ENCODE results near the gene ZDHHC11. TPM values are rescaled to one million over a fixed set of nuclear protein-coding genes. Genes with fewer than 3 reads are reported as not detected.

The ZDHHC11 gene
- total RNA-seq, 1 experiment from 2014 or later: 17.0 TPM

DNA sequence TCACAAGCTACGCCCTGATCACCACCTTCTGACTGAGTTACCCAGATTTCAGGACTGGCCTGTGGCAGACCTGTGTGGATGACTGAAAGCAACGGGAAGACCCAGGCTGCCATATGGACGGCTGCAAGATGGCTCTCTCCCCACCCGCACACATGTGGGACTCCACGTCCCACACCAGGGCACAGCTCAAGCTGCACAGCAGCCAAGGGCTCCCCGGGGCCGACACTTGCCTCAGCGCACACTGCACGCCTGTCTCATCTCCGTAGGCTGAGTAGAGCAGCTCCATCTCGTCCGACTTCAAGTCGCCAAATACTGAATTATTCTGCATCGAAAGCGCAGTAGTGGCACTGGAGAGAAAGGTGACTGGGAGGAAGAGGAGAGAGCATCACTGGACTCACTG is 27.3 kb upstream of the ZDHHC11 start:
- intact Hi-C loops (cut with micrococcal nuclease): no loop called here
- Histone ChIP-seq H3K79me2 (ENCODE audit: insufficient read depth, low read length) (peaks cover 52% of the 10 kb centered on the region), H3K9ac (ENCODE audit: low read length) (no peak overlapping the region), H3K4me1 (ENCODE audit: control insufficient read depth in 1 of 2, insufficient read depth in 2 of 2, low read length in 2 of 2) (no peaks in the 10 kb centered on the region), H3K9me2 (ENCODE audit: insufficient read depth) (no peaks in the 10 kb centered on the region), H3K27ac (ENCODE audit: low read depth, low read length) (no peak overlapping the region), H3K4me2 (ENCODE audit: low read length) (no peak overlapping the region), H2AFZ (ENCODE audit: low read depth, low read length, poor library complexity, severe bottlenecking) (no peak overlapping the region), H3K9me3 (ENCODE audit: control insufficient read depth in 1 of 2, insufficient read depth in 1 of 2, low read depth in 1 of 2, low read length in 2 of 2) (no peaks in the 10 kb centered on the region), H3K36me3 (ENCODE audit: control insufficient read depth in 1 of 2, insufficient read depth in 2 of 2, low read length in 2 of 2) (peaks cover 58 to 60% of the 10 kb centered on the region in 2 experiments), H4K20me1 (ENCODE audit: insufficient read depth) (no peaks in the 10 kb centered on the region; the same call in 1 of the 2 replicates), H3K27me3 (ENCODE audit: insufficient read depth, low read length) (no peaks in the 10 kb centered on the region), H3K4me3 (replicated peaks in 1 of 2; ENCODE audit: low read depth in 1 of 2, low read length in 2 of 2) (no peak overlapping the region)
- ChIA-PET CTCF (no interaction called here), RAD21 (ENCODE audit: low non-redundant PET in 1 of 2, low total read pairs in 2 of 2, uncharacterized antibody in 2 of 2, unreplicated experiment in 2 of 2) (no interaction called here), POLR2A (no interaction called here)
- ATAC-seq (no peak), DNase-seq (ENCODE audit: low read depth, low spot score) (no peak)
- TF ChIP-seq EZH2phosphoT487 (IDR thresholded peaks at IDR 0.05; ENCODE audit: borderline replicate concordance) (no peak), POLR2AphosphoS5 (IDR thresholded peaks at IDR 0.05; ENCODE audit: low read depth, low read length) (no peak), FOSL1 (IDR thresholded peaks at IDR 0.05; ENCODE audit: low read depth) (no peak), JUND (IDR thresholded peaks at IDR 0.05) (no peak), YY1 (IDR thresholded peaks at IDR 0.05; ENCODE audit: extremely low read depth, insufficient replicate concordance, low read depth, low read length) (no peak), EGR1 (IDR thresholded peaks at IDR 0.05; ENCODE audit: low read depth) (no peak), ELF1 (IDR thresholded peaks at IDR 0.05; ENCODE audit: borderline replicate concordance, low read depth) (no peak), ZNF274 (IDR thresholded peaks at IDR 0.05; ENCODE audit: low read depth, low read length) (no peak), ZFX (IDR thresholded peaks at IDR 0.05) (no peak), SIN3A (IDR thresholded peaks at IDR 0.05; ENCODE audit: low read depth) (no peak)
- TF ChIP-seq, protein P1, sequence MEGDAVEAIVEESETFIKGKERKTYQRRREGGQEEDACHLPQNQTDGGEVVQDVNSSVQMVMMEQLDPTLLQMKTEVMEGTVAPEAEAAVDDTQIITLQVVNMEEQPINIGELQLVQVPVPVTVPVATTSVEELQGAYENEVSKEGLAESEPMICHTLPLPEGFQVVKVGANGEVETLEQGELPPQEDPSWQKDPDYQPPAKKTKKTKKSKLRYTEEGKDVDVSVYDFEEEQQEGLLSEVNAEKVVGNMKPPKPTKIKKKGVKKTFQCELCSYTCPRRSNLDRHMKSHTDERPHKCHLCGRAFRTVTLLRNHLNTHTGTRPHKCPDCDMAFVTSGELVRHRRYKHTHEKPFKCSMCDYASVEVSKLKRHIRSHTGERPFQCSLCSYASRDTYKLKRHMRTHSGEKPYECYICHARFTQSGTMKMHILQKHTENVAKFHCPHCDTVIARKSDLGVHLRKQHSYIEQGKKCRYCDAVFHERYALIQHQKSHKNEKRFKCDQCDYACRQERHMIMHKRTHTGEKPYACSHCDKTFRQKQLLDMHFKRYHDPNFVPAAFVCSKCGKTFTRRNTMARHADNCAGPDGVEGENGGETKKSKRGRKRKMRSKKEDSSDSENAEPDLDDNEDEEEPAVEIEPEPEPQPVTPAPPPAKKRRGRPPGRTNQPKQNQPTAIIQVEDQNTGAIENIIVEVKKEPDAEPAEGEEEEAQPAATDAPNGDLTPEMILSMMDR (IDR thresholded peaks at IDR 0.05 in 2 of 3, conservative IDR thresholded peaks at IDR 0.05 in 1 of 3; ENCODE audit: borderline replicate concordance in 1 of 3, insufficient read depth in 1 of 3, low read depth in 2 of 3, low read length in 2 of 3): no peak
- TF ChIP-seq, protein P2, sequence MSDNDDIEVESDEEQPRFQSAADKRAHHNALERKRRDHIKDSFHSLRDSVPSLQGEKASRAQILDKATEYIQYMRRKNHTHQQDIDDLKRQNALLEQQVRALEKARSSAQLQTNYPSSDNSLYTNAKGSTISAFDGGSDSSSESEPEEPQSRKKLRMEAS (IDR thresholded peaks at IDR 0.05): no peak
- TF ChIP-seq, protein P3, sequence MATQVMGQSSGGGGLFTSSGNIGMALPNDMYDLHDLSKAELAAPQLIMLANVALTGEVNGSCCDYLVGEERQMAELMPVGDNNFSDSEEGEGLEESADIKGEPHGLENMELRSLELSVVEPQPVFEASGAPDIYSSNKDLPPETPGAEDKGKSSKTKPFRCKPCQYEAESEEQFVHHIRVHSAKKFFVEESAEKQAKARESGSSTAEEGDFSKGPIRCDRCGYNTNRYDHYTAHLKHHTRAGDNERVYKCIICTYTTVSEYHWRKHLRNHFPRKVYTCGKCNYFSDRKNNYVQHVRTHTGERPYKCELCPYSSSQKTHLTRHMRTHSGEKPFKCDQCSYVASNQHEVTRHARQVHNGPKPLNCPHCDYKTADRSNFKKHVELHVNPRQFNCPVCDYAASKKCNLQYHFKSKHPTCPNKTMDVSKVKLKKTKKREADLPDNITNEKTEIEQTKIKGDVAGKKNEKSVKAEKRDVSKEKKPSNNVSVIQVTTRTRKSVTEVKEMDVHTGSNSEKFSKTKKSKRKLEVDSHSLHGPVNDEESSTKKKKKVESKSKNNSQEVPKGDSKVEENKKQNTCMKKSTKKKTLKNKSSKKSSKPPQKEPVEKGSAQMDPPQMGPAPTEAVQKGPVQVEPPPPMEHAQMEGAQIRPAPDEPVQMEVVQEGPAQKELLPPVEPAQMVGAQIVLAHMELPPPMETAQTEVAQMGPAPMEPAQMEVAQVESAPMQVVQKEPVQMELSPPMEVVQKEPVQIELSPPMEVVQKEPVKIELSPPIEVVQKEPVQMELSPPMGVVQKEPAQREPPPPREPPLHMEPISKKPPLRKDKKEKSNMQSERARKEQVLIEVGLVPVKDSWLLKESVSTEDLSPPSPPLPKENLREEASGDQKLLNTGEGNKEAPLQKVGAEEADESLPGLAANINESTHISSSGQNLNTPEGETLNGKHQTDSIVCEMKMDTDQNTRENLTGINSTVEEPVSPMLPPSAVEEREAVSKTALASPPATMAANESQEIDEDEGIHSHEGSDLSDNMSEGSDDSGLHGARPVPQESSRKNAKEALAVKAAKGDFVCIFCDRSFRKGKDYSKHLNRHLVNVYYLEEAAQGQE (IDR thresholded peaks at IDR 0.05; ENCODE audit: low read depth): no peak
- no TSS peak for BruUV-seq (replicated peaks)
